H9 (cell line): ENCODE data around the gene RNF114. TPM values are rescaled to one million over a fixed set of nuclear protein-coding genes. Genes with fewer than 3 reads are reported as not detected.

Source experiments
- DNase-seq: peaks from one replicate; pipeline ENCODE4 v3.0.0-alpha.2; 2017
- H2AFZ ChIP-seq: one replicate; pipeline ENCODE4 v1.6.1; 2013; ENCODE audit warnings: mild to moderate bottlenecking, low read length, control low read depth, moderate library complexity
- H2AK5ac ChIP-seq: 2 replicates; pipeline ENCODE4 v1.6.1; 2013; ENCODE audit warnings: low read length, control low read depth, mixed read lengths; ENCODE audit not compliant: insufficient read length
- H2BK120ac ChIP-seq: one replicate; pipeline ENCODE4 v1.6.1; 2013; ENCODE audit warnings: low read depth, mild to moderate bottlenecking, low read length, control low read depth, inconsistent platforms; ENCODE audit not compliant: poor library complexity, severe bottlenecking
- H2BK12ac ChIP-seq: 2 replicates; pipeline ENCODE4 v1.6.1; 2013; ENCODE audit warnings: low read length, control low read depth, mixed read lengths, low read depth; ENCODE audit not compliant: insufficient read length
- H2BK15ac ChIP-seq: 2 replicates; pipeline ENCODE4 v1.6.1; 2013; ENCODE audit warnings: low read depth, low read length, control low read depth
- H2BK20ac ChIP-seq: one replicate; pipeline ENCODE4 v1.6.1; 2013; ENCODE audit warnings: low read depth, mild to moderate bottlenecking, low read length, control low read depth, inconsistent platforms; ENCODE audit not compliant: poor library complexity, severe bottlenecking
- H2BK5ac ChIP-seq: 2 replicates; pipeline ENCODE4 v1.6.1; 2013; ENCODE audit warnings: low read length, control low read depth, mixed read lengths; ENCODE audit not compliant: insufficient read length
- H3K14ac ChIP-seq: 2 replicates; pipeline ENCODE4 v1.6.1; 2013; ENCODE audit warnings: low read length, control low read depth; ENCODE audit not compliant: insufficient read depth
- H3K18ac ChIP-seq: 2 replicates; pipeline ENCODE4 v1.6.1; 2013; ENCODE audit warnings: low read depth, mild to moderate bottlenecking, mixed read lengths, low read length, control low read depth; ENCODE audit not compliant: insufficient read length
- H3K23ac ChIP-seq: 2 replicates; pipeline ENCODE4 v1.6.1; 2013; ENCODE audit warnings: low read length, control low read depth, mixed read lengths, low read depth; ENCODE audit not compliant: insufficient read length
- H3K23me2 ChIP-seq: 2 replicates; pipeline ENCODE4 v1.6.1; 2013; ENCODE audit warnings: low read depth, mild to moderate bottlenecking, mixed read lengths, low read length, control low read depth; ENCODE audit not compliant: insufficient read length, poor library complexity, severe bottlenecking
- H3K27ac ChIP-seq: 2 replicates; pipeline ENCODE4 v1.5.1; 2013; ENCODE audit warnings: low read length, control low read depth, mixed read lengths, low read depth; ENCODE audit not compliant: insufficient read length
- H3K27me3 ChIP-seq: 2 replicates; pipeline ENCODE4 v1.6.1; 2013; ENCODE audit warnings: low read length, control low read depth, inconsistent platforms; ENCODE audit not compliant: insufficient read depth
- H3K4ac ChIP-seq: 2 replicates; pipeline ENCODE4 v1.6.1; 2013; ENCODE audit warnings: low read depth, mild to moderate bottlenecking, control low read depth, inconsistent platforms, low read length, moderate library complexity
- H3K4me1 ChIP-seq: 2 replicates; pipeline ENCODE4 v1.6.1; 2013; ENCODE audit warnings: low read length, control low read depth, inconsistent platforms; ENCODE audit not compliant: insufficient read depth
- H3K4me2 ChIP-seq: 2 replicates; pipeline ENCODE4 v1.6.1; 2013; ENCODE audit warnings: low read length, control low read depth, mixed read lengths; ENCODE audit not compliant: insufficient read length, insufficient read depth
- H3K56ac ChIP-seq: 2 replicates; pipeline ENCODE4 v1.6.1; 2013; ENCODE audit warnings: low read depth, mild to moderate bottlenecking, mixed read lengths, low read length, control low read depth; ENCODE audit not compliant: insufficient read length
- H3K79me1 ChIP-seq: 2 replicates; pipeline ENCODE4 v1.6.1; 2013; ENCODE audit warnings: low read depth, mild to moderate bottlenecking, moderate library complexity, low read length, control low read depth, inconsistent platforms; ENCODE audit not compliant: insufficient read depth, poor library complexity, severe bottlenecking
- H3K79me2 ChIP-seq: 2 replicates; pipeline ENCODE4 v1.6.1; 2013; ENCODE audit warnings: low read length, control low read depth, inconsistent platforms; ENCODE audit not compliant: insufficient read depth
- H3K9ac ChIP-seq: 2 replicates; pipeline ENCODE4 v1.6.1; 2013; ENCODE audit warnings: low read length, control low read depth, mixed read lengths; ENCODE audit not compliant: insufficient read length; ENCODE audit errors: extremely low read depth
- H3K9me3 ChIP-seq: one replicate; pipeline ENCODE4 v1.6.1; 2013; ENCODE audit warnings: low read depth, low read length, inconsistent platforms; ENCODE audit not compliant: control insufficient read depth
- H3T11ph ChIP-seq: one replicate; pipeline ENCODE4 v1.6.1; 2013; ENCODE audit warnings: mild to moderate bottlenecking, low read length, control low read depth, inconsistent platforms
- H4K20me1 ChIP-seq: one replicate; pipeline ENCODE4 v1.6.1; 2013; ENCODE audit not compliant: control insufficient read depth, insufficient read length, insufficient read depth
- H4K5ac ChIP-seq: 2 replicates; pipeline ENCODE4 v1.6.1; 2013; ENCODE audit warnings: low read depth, mild to moderate bottlenecking, mixed read lengths, low read length, control low read depth; ENCODE audit not compliant: insufficient read length
- H4K8ac ChIP-seq: replicated peaks from 2 replicates; pipeline ENCODE4 v1.6.1; 2013; ENCODE audit warnings: low read length, control low read depth, mixed read lengths, low read depth; ENCODE audit not compliant: insufficient read length
- H4K91ac ChIP-seq: 2 replicates; pipeline ENCODE4 v1.6.1; 2013; ENCODE audit warnings: low read depth, mild to moderate bottlenecking, moderate library complexity, mixed read lengths, low read length, control low read depth; ENCODE audit not compliant: insufficient read length
- H3K27ac Mint-ChIP-seq, 3 experiments: 2 replicates in 2 of 3; 3 replicates in 1 of 3; pipeline ENCODE4 v1.8.0; 2020 to 2021; ENCODE audit warnings: mixed read lengths in 3 of 3, mild to moderate bottlenecking in 1 of 3, moderate library complexity in 1 of 3
- H3K27me3 Mint-ChIP-seq: 2 replicates; pipeline ENCODE4 v1.8.0; 2021; ENCODE audit warnings: low read depth, mild to moderate bottlenecking, moderate library complexity, mixed read lengths
- H3K36me3 Mint-ChIP-seq, 3 experiments: 2 replicates in 2 of 3; 3 replicates in 1 of 3; pipeline ENCODE4 v1.8.0; 2020 to 2021; ENCODE audit warnings: low read depth in 3 of 3, mixed read lengths in 3 of 3; ENCODE audit not compliant: insufficient read depth in 1 of 3
- H3K4me1 Mint-ChIP-seq, 2 experiments: 2 replicates each; pipeline ENCODE4 v1.8.0; 2020; ENCODE audit warnings: mixed read lengths in 2 of 2
- H3K4me3 Mint-ChIP-seq, 2 experiments: 2 replicates in 1 of 2; 3 replicates in 1 of 2; pipeline ENCODE4 v1.8.0; 2020 to 2021; ENCODE audit warnings: mild to moderate bottlenecking in 2 of 2, mixed read lengths in 2 of 2, moderate library complexity in 1 of 2
- H3K9me3 Mint-ChIP-seq, 2 experiments: 2 replicates in 1 of 2; 3 replicates in 1 of 2; pipeline ENCODE4 v1.8.0; 2020; ENCODE audit warnings: mild to moderate bottlenecking in 2 of 2, mixed read lengths in 2 of 2, moderate library complexity in 1 of 2
- CTCF ChIP-seq: fragments of 200-600 bp; sonication (generic); conservative IDR thresholded peaks from 3 replicates; pipeline ENCODE4 v1.8.0; 2021; ENCODE audit warnings: antibody characterized with exemption, mild to moderate bottlenecking
- WGBS: extraction: QIAGEN DNeasy Blood & Tissue Kit; methylation state at CpG from one replicate; pipeline ENCODE4 v1.1.7; 2013; ENCODE audit warnings: missing lambda C conversion rate, low lambda C conversion rate, mixed read lengths; ENCODE audit not compliant: insufficient read length; ENCODE audit errors: extremely low coverage; 5-methylcytosine and 5-hydroxymethylcytosine counted together
- total RNA-seq: library from RNA; stranded (reverse); gene quantifications from 2 replicates; pipeline ENCODE4 v1.2.1, GENCODE V29; 2021

Gene RNF114
- total RNA-seq, 1 experiment from 2014 or later: 75.5 TPM

GRCh38 chr20:49892817-49893216, 43.4 kb upstream of the RNF114 start:
- DNase-seq: no peak
- H3K36me3 Mint-ChIP-seq: peaks cover 0 to 4% (median 0%) of the 10 kb centered on the region in 3 experiments; a peak in 2 of 7 replicates
- Histone ChIP-seq H3K9me3 (no peaks in the 10 kb centered on the region), H4K8ac (no peak overlapping the region), H3K79me2 (no peaks in the 10 kb centered on the region), H3K79me1 (no peaks in the 10 kb centered on the region), H3K23me2 (no peaks in the 10 kb centered on the region), H4K5ac (no peak overlapping the region), H3K4me2 (no peak overlapping the region), H3K14ac (no peak overlapping the region), H3K9ac (no peak overlapping the region), H4K20me1 (no peaks in the 10 kb centered on the region), H3K4ac (no peak overlapping the region), H3K4me1 (no peaks in the 10 kb centered on the region), H2BK120ac (no peak overlapping the region), H2BK5ac (no peak overlapping the region), H3K27me3 (no peaks in the 10 kb centered on the region), H3K23ac (no peak overlapping the region), H3K27ac (no peak overlapping the region), H2BK12ac (no peak overlapping the region), H3K18ac (no peak overlapping the region), H4K91ac (no peak overlapping the region), H3K56ac (no peak overlapping the region), H2AFZ (no peak overlapping the region), H2AK5ac (no peak overlapping the region), H3T11ph (no peak overlapping the region), H2BK20ac (no peak overlapping the region), H2BK15ac (no peak overlapping the region)
- no CpG with 5 or more reads among the region's 11 CpGs for WGBS
- H3K9me3 Mint-ChIP-seq: no peaks in the 10 kb centered on the region; a peak in 1 of 5 replicates
- peaks cover 23 to 42% of the 10 kb centered on the region in 2 experiments for H3K4me1 Mint-ChIP-seq
- peaks cover 1% of the 10 kb centered on the region for H3K27me3 Mint-ChIP-seq
- H3K4me3 Mint-ChIP-seq: no peak overlapping the region
- peak overlapping the region in 2 of 3 experiments; percentile 49 to 66; a peak in 2 of 7 replicates for H3K27ac Mint-ChIP-seq
- no peak for TF ChIP-seq CTCF
